B cell (primary cell): ENCODE data around the gene INSR.

ENCODE experiments used
- CTCF ChIP-seq: fragments of 200-600 bp; IDR thresholded peaks from one replicate; pipeline ENCODE4 v1.8.0; 2022; ENCODE audit warnings: antibody characterized with exemption, mild to moderate bottlenecking
- EZH2 ChIP-seq: IDR thresholded peaks from 2 replicates; pipeline ENCODE4 v1.6.1; 2012; ENCODE audit warnings: borderline replicate concordance, low read depth, mild to moderate bottlenecking, moderate library complexity, low read length; ENCODE audit not compliant: insufficient read depth, poor library complexity, severe bottlenecking

- TF ChIP-seq CTCF = no peak
- no peak for TF ChIP-seq EZH2
Measured at GRCh38 chr19:7182489-7182888, 111.7 kb downstream of the INSR start.
